ENCODE measurements around the gene CBX5.
A peak's percentile ranks its signal among the peaks of the same experiment; 100 is the strongest.
"Not testable (repeated sequence)": the region's sequence is repeated elsewhere in the genome, so short reads cannot be mapped to it uniquely, and the experiment has no call there.

Gene CBX5

GRCh38 chr12:54294152-54294952 lies 14.4 kb upstream of the CBX5 start:
- peak; percentile 58 for DNase-seq

- DNase-seq, result no peak
These were observed 13.0 kb upstream of the CBX5 start for GRCh38 chr12:54292931-54293241.

GRCh38 chr12:54292083-54292930 lies 12.4 kb upstream of the CBX5 start:
- DNase-seq, result no peak

DNA sequence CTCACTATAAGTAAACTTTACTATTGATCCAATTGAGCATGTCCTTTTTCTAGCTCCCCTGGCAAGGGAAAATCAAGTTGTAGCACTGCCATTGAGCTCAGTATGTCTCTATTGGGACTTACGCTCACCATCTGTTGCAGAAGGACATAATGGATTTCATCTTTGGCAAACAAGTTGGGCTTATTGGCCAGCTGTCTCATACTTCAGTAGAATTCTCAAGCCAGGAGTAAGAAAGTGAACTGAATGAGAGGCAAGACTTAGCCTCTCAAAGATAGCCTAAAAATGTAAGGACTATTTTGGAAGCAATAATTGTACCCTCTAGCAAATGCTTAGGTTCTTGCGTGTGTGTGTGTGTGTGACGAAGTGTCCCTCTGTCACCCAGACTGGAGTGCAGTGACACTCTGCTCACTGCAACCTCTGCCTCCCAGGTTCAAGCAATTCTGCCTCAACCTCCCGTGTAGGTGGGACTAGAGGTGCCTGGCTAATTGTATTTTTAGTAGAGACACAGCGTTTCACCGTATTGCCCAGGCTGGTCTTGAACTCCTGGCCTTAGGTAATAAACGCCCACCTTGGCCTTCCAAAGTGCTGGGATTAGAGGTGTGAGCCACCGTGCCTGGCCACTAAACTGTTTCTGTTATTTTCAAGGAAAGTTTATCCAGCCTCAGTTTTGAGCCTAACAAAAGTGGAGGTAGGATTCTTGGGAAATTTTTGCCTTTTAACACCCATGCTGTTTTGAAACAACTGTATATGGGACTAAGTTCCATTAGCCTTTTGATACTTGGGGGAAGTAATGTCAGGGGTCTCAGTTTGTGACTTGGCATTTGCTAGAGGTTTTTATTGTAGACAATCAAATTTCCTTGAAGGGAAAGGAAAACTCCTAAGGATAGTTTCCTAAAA lies 7.6 kb upstream of the CBX5 start:
- DNase-seq, result no peak

GRCh38 chr12:54286042-54287030 lies 6.4 kb upstream of the CBX5 start:
- DNase-seq, result no peak

- no peak for DNase-seq
These were observed 5.5 kb upstream of the CBX5 start for GRCh38 chr12:54285150-54286041.

- DNase-seq, result not testable (repeated sequence)
These were observed 4.3 kb upstream of the CBX5 start for GRCh38 chr12:54284070-54284780.

DNA sequence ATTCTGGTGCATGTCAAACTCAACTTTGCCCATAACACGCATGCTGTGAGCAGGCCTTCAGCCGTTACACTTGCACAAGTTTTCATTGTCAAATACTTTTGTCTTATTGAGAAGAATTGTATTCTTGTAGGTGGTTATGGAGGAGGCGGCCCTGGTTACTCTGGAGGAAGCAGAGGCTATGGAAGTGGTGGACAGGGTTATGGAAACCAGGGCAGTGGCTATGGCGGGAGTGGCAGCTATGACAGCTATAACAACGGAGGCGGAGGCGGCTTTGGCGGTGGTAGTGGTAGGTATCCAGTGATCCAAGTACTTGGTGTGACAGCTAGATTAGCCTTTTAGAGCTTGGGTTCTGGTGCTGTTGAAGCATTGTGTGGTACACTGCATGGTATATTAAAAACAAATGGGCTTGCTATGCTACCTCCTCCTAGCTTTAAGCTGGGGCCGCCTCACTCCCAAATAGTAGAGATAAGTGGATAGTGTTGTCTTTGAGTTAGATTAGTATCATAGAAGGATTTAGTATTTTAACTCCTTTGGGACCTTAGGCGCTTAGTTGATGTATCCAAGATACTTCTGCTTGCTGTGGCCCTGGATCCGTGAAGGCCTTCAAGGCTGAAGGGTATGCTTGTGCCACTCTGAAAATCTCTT lies 3.1 kb upstream of the CBX5 start:
- DNase-seq, result no peak

DNA sequence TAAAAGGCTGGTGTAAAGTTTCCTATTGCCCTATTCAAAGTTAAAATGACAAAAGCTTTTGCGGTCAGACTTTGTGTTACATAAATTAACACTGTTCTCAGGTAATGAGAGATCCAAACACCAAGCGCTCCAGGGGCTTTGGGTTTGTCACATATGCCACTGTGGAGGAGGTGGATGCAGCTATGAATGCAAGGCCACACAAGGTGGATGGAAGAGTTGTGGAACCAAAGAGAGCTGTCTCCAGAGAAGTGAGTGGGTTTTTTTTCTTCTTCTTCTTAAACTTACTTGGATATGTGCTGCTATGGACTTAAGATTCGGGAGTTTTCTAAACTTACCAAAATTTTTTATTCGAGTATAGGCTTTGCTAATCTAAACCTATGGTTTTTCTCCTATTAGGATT lies 1.8 kb upstream of the CBX5 start:
- not testable (repeated sequence) for DNase-seq

GRCh38 chr12:54281261-54281638 lies 1.3 kb upstream of the CBX5 start:
- not testable (repeated sequence) for DNase-seq

DNA sequence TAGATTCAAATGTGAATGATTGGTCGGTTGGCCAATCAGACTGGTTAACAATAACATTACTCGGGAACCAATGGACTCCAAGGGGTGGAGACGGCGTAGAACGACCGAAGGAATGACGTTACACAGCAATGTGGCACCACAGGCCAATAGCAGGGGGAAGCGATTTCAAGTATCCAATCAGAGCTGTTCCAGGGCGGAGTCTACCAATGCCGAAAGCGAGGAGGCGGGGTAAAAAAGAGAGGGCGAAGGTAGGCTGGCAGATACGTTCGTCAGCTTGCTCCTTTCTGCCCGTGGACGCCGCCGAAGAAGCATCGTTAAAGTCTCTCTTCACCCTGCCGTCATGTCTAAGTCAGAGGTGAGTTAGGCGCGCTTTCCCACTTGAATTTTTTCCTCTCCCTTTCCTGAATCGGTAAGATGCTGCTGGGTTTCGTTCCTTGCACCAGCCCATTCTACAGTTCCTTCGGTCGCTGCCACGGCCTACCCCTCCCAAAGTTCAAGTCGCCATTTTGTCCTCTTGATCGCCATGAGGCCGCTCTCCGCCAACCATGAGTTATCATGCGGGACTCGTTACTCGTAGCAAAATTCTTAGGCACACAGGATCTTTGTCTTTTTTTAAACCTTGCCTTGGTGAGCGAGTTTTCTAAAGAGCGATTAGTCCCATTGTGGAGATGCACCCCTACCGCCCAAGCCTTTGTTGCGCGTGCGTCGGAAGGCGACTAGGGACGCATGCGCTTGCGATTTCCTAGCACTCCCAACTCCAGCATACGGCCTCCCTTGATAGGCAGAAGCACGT lies 742 bp upstream of the CBX5 start, which contains the start of gene HNRNPA1:
Gene HNRNPA1, plus strand, starts transcription at position 259 of the 793 bp plus-strand sequence. Its CDS starts 82 bp downstream, at position 341.
- DNase-seq, result peak; percentile 99

GRCh38 chr12:54279227-54279631 lies 693 bp downstream of the CBX5 start:
- DNase-seq, result no peak

GRCh38 chr12:54277823-54278276 lies 2.1 kb downstream of the CBX5 start:
- no peak for DNase-seq

GRCh38 chr12:54276368-54276767 lies 3.6 kb downstream of the CBX5 start:
- DNase-seq, result no peak

DNA sequence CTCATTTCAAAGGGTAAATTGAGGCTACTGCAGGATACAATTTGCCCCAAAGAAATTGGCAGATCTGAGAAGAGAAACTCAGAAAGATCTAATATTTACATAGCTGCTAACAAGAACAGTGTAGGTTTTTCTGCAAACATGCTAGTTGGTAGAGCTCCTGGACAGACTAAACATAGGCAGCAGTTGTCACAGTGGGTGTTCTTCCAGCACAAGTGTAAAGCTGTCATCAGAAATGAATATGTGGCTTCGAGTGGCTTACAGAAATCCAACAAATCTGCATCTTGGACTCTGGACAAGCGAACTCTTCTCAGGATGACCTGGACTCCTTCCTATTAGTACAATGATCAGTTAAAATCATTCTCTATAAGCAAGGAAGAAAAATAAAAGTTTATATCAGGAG lies 5.9 kb downstream of the CBX5 start:
- DNase-seq, result no peak

- no peak for DNase-seq
These were observed 7.7 kb downstream of the CBX5 start for GRCh38 chr12:54272214-54272613.

DNA sequence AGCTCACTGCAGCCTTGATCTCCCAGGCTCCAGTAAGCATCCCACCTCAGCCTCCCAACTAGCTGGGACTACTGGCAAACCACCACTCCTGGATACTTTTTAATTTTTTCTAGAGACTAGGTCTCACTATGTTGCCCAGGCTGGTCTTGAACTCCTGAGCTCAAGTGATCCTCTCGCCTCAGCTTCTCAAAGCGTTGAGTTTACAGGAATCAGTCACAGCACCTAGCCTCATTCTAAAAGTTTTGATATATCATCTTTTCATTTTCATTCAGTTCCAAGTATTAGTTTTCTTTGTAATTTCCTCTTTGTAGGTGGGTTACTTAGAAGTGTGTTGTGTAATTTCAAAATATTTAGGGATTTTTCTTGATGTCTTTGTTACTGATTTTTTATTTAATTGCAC lies 9.6 kb downstream of the CBX5 start:
- no peak for DNase-seq

- DNase-seq, result no peak
These were observed 13.1 kb downstream of the CBX5 start for GRCh38 chr12:54266852-54267251.

All from eye (tissue), 1 donor.